ENCODE data around the gene PARP6.

DNA sequence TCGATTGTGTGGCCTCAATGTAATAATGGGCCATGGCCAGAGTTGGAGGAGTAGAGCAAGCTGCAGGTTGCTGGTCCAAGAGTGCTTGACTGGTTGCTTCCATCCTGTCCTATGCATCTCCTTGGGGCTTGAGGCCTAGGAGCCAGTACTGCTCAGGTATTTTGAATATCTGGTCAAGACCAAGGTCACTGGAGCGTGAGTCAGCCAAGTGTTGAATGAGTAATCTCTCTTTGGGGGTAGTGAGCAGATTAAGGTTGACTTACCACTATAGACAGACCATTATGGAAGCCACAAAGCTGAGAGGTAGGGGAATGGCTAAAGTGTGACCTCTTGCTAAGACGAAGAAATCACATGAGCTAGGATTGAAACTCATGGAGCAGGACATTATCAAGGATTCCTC lies 9.4 kb upstream of the PARP6 start:
- no peak for TF ChIP-seq CTCF (IDR thresholded peaks at IDR 0.05)
- no peak for TF ChIP-seq POLR2A (IDR thresholded peaks at IDR 0.05)

Data from body of pancreas (tissue), 4 donors.